ENCODE results near the gene HDAC4.

DNA sequence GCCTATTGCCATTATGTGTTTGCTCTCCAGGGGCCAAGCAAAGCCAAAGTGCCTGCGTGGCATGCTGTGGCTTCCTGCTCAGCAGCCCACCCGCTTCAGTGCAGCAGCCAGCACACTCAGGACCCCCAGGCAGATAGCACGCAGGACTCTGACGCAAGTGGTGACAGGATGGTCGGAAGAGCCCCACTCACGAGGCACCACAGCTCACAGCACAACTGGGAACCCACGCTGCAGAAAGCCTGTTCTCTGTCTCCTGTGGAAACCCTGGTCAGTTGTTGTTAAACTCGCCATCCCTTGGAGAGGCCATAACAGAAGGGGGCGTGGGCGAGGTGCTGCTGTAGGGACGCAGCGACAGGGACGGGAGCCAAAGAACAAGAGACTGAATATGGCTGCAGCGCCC lies 76.4 kb downstream of the HDAC4 start:
- TF ChIP-seq CTCF (IDR thresholded peaks at IDR 0.05; ENCODE audit: poor library complexity) (no peak), EZH2phosphoT487 (IDR thresholded peaks at IDR 0.05; ENCODE audit: low read depth, severe bottlenecking, unreplicated experiment) (no peak), EZH2 (IDR thresholded peaks at IDR 0.05; ENCODE audit: borderline replicate concordance) (no peak)
